CD14-positive monocyte (primary cell): Measurements from ENCODE around the gene CYB5A. TPM values are rescaled to one million over a fixed set of nuclear protein-coding genes. Genes with fewer than 3 reads are reported as not detected.

Experiments used
- DNase-seq, 3 donors: peaks; one replicate each; pipeline ENCODE4 v3.0.0-alpha.2; 2011 to 2022
- H2AFZ ChIP-seq: 2 replicates; pipeline ENCODE4 v1.6.0; 2012; ENCODE audit warnings: mild to moderate bottlenecking, low read depth, low read length, inconsistent platforms; ENCODE audit not compliant: insufficient read depth, poor library complexity, severe bottlenecking
- H3K27ac ChIP-seq, 2 donors: 1 replicate in 1 of 2; 2 replicates in 1 of 2; pipeline ENCODE4 v1.5.1; 2012 to 2013; ENCODE audit warnings: low read length in 2 of 2, control low read depth in 1 of 2, inconsistent platforms in 1 of 2, low read depth in 1 of 2, mild to moderate bottlenecking in 1 of 2
- H3K27me3 ChIP-seq, 2 donors: one replicate each; pipeline versions ENCODE4 v1.6.0 to v1.6.1; 2011 to 2013; ENCODE audit warnings: low read length in 2 of 2; ENCODE audit not compliant: control insufficient read depth in 2 of 2, insufficient read depth in 2 of 2
- H3K36me3 ChIP-seq, 2 donors: replicated peaks in 1 of 2; 1 replicate in 1 of 2; 2 replicates in 1 of 2; pipeline versions ENCODE4 v1.5.1 to v1.6.1; 2012 to 2013; ENCODE audit warnings: low read length in 2 of 2, control low read depth in 1 of 2, inconsistent platforms in 1 of 2, mild to moderate bottlenecking in 1 of 2; ENCODE audit not compliant: insufficient read depth in 2 of 2, control insufficient read depth in 1 of 2
- H3K4me1 ChIP-seq, 2 donors: 1 replicate in 1 of 2; 2 replicates in 1 of 2; pipeline versions ENCODE4 v1.5.1 to v1.6.1; 2012 to 2013; ENCODE audit warnings: low read length in 2 of 2, control low read depth in 1 of 2, inconsistent platforms in 1 of 2, mild to moderate bottlenecking in 1 of 2, moderate library complexity in 1 of 2; ENCODE audit not compliant: insufficient read depth in 2 of 2, control insufficient read depth in 1 of 2
- H3K4me2 ChIP-seq: replicated peaks from 2 replicates; pipeline ENCODE3; 2012; ENCODE audit warnings: low read length, moderate library complexity, mild to moderate bottlenecking; ENCODE audit not compliant: poor library complexity, severe bottlenecking; ENCODE audit errors: extremely low read depth
- H3K4me3 ChIP-seq, 3 experiments: fragments of 200-600 bp in 1 of 3; sonication (generic) in 1 of 3; replicated peaks in 1 of 3; 1 replicate in 2 of 3; 2 replicates in 1 of 3; pipeline ENCODE4 v1.5.1; 2011 to 2013; ENCODE audit warnings: low read length in 3 of 3, mild to moderate bottlenecking in 3 of 3, control low read depth in 2 of 3, low read depth in 2 of 3, inconsistent platforms in 1 of 3, moderate library complexity in 1 of 3
- H3K79me2 ChIP-seq: 2 replicates; pipeline ENCODE4 v1.6.0; 2012; ENCODE audit warnings: mild to moderate bottlenecking, control low read depth, inconsistent platforms, low read length, moderate library complexity; ENCODE audit not compliant: insufficient read depth
- H3K9ac ChIP-seq: 2 replicates; pipeline ENCODE4 v1.6.0; 2017; ENCODE audit warnings: low read length, mild to moderate bottlenecking; ENCODE audit not compliant: insufficient read depth, poor library complexity, severe bottlenecking
- H3K9me3 ChIP-seq, 2 donors: replicated peaks in 1 of 2; 1 replicate in 1 of 2; 2 replicates in 1 of 2; pipeline versions ENCODE4 v1.5.1 to v1.6.1; 2012 to 2013; ENCODE audit warnings: low read length in 2 of 2, control low read depth in 1 of 2; ENCODE audit not compliant: control insufficient read depth in 1 of 2, insufficient read depth in 1 of 2
- H4K20me1 ChIP-seq: 2 replicates; pipeline ENCODE4 v1.6.0; 2012; ENCODE audit warnings: mild to moderate bottlenecking, low read length, control low read depth, moderate library complexity; ENCODE audit not compliant: insufficient read depth
- H3K27ac Mint-ChIP-seq, 7 donors: one replicate each; pipeline ENCODE4 v1.8.0; 2020; ENCODE audit warnings: mild to moderate bottlenecking in 7 of 7, mixed read lengths in 7 of 7, moderate library complexity in 6 of 7, inconsistent platforms in 2 of 7
- H3K27me3 Mint-ChIP-seq, 3 donors: one replicate each; pipeline ENCODE4 v1.8.0; 2021 to 2022; ENCODE audit warnings: low read depth in 3 of 3, mild to moderate bottlenecking in 3 of 3, mixed read lengths in 3 of 3, moderate library complexity in 3 of 3, inconsistent platforms in 1 of 3
- H3K36me3 Mint-ChIP-seq, 2 donors: one replicate each; pipeline ENCODE4 v1.8.0; 2020; ENCODE audit warnings: mixed read lengths in 2 of 2, inconsistent platforms in 1 of 2, mild to moderate bottlenecking in 1 of 2
- H3K4me1 Mint-ChIP-seq: one replicate; pipeline ENCODE4 v1.8.0; 2020; ENCODE audit warnings: mild to moderate bottlenecking, mixed read lengths
- H3K4me3 Mint-ChIP-seq, 2 donors: one replicate each; pipeline ENCODE4 v1.8.0; 2020; ENCODE audit warnings: mild to moderate bottlenecking in 2 of 2, mixed read lengths in 2 of 2, moderate library complexity in 1 of 2
- H3K9me3 Mint-ChIP-seq, 7 donors: one replicate each; pipeline ENCODE4 v1.8.0; 2020 to 2022; ENCODE audit warnings: mixed read lengths in 7 of 7, mild to moderate bottlenecking in 6 of 7, moderate library complexity in 6 of 7, inconsistent platforms in 2 of 7
- WGBS: methylation state at CpG from one replicate; pipeline ENCODE4 v1.1.5; 2013; ENCODE audit warnings: missing lambda C conversion rate; ENCODE audit not compliant: insufficient coverage; 5-methylcytosine and 5-hydroxymethylcytosine counted together
- intact Hi-C, 2 donors: fragments of 100-400 bp; cut with micrococcal nuclease; formaldehyde crosslinking; loops; one replicate each; pipeline versions ENCODE4 v1.15.0 to v1.15.1; 2023
- polyA plus RNA-seq, 3 donors: library from polyadenylated mRNA; depleted of rRNA in 1 of 3; unstranded in 2 of 3; stranded (reverse) in 1 of 3; fragments of 300-500 nt in 2 of 3; fragments of >200 nt in 1 of 3; fragmentation: Illumina TruSeq in 2 of 3; gene quantifications; 1 replicate in 2 of 3; 2 replicates in 1 of 3; pipeline ENCODE4 v1.2.3, GENCODE V29; 2012 to 2021
- TF ChIP-seq, protein P1 (sequence below): fragments of 200-600 bp; IDR thresholded peaks from one replicate; pipeline ENCODE4 v1.8.0; 2022; ENCODE audit warnings: antibody characterized with exemption, mild to moderate bottlenecking

Gene CYB5A
- polyA plus RNA-seq, 3 donors: 19.0 to 27.6 (median 22.4) TPM

DNA sequence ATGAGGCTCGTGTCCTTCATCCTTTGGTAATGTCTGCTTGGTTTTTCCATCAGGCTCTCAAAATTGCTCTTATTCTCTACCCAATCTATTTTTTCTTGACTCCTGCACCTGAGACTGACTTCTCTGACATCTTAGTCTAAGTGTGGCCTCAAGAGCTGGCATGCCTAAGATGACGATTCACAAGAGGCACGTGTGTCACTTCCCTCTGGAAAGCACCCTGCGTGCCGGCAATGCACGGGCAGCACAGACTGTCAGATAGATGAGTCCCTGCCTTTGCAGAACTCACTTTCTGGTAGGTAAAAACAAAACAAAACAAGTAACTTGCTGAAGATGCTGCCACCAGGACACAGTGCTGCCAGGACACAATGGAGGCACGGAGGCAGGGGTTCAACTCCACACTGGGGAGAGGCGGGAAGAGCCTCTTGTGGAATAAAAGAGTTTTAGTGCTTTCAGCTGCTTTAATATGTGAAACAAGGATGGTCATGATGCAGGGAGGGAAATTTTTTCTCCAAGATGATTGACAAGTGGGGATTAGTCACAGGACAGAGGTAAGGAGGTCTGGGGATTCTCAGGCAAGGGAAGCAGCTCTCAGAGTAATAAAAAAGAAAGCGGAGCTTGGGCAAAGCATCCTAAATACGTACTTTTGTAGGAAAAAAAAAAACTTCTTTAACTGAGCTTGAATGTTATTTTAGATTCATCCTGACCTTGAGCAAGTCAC lies 27.3 kb downstream of the CYB5A start:
- peaks cover 11% of the 10 kb centered on the region for H3K4me1 Mint-ChIP-seq
- peaks cover 0 to 2% (median 0%) of the 10 kb centered on the region in 3 donors for H3K27me3 Mint-ChIP-seq
- H2AFZ ChIP-seq: no peak overlapping the region
- H4K20me1 ChIP-seq: no peaks in the 10 kb centered on the region
- H3K4me3 Mint-ChIP-seq: no peak overlapping the region
- peak in 2 of 3 donors; percentile 47 to 64 for DNase-seq
- H3K27ac ChIP-seq: no peak overlapping the region
- H3K9ac ChIP-seq: no peak overlapping the region
- H3K27ac Mint-ChIP-seq: peak overlapping the region in 5 of 7 donors; percentile 9 to 83 (median 39)
- peaks cover 4 to 7% of the 10 kb centered on the region in 2 donors for H3K36me3 ChIP-seq
- WGBS: 74% methylated on average over 8 of the region's 10 CpGs
- H3K9me3 Mint-ChIP-seq: no peaks in the 10 kb centered on the region
- no peaks in the 10 kb centered on the region for H3K79me2 ChIP-seq
- TF ChIP-seq, protein P1, sequence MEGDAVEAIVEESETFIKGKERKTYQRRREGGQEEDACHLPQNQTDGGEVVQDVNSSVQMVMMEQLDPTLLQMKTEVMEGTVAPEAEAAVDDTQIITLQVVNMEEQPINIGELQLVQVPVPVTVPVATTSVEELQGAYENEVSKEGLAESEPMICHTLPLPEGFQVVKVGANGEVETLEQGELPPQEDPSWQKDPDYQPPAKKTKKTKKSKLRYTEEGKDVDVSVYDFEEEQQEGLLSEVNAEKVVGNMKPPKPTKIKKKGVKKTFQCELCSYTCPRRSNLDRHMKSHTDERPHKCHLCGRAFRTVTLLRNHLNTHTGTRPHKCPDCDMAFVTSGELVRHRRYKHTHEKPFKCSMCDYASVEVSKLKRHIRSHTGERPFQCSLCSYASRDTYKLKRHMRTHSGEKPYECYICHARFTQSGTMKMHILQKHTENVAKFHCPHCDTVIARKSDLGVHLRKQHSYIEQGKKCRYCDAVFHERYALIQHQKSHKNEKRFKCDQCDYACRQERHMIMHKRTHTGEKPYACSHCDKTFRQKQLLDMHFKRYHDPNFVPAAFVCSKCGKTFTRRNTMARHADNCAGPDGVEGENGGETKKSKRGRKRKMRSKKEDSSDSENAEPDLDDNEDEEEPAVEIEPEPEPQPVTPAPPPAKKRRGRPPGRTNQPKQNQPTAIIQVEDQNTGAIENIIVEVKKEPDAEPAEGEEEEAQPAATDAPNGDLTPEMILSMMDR: no peak
- no peaks in the 10 kb centered on the region for H3K4me1 ChIP-seq
- H3K36me3 Mint-ChIP-seq: peaks cover 25 to 35% of the 10 kb centered on the region in 2 donors
- intact Hi-C loops: loop anchor here in 1 of 2 donors (5.0 kb wide), 1 partner anchor 47 kb away; no protein-coding TSS in a partner anchor
- no peaks in the 10 kb centered on the region for H3K9me3 ChIP-seq
- no peak overlapping the region for H3K4me3 ChIP-seq
- H3K4me2 ChIP-seq: no peak overlapping the region
- H3K27me3 ChIP-seq: no peaks in the 10 kb centered on the region

DNA sequence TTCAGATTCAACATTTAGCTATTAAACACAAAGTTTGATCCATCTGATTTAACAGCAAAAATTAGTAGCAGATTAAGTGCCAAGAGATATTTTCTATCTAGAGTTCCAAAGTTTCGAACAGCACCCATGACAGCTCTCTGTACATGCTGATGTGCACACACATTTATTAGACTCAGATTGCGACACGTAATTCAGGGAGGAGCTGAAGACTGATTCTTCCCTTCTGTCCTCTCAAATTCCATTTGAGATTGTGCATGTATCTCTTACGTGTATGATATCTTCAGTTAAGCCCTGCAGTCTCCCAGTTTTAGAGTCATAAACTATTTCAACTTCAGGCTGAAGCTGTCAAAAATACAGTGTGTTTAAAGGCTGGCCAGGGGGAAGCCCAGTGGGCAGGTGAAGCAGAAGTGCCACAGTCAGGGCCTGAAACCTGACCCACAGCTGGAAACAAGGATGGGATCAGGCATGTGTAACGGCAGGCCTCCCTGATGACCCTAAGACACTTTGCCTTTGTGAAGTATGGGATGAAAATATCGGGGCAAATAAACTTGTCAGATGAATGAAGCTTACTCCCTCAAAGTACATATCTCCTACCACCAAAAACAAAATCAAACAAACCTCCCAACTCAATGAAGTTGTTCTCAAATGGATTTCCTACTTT lies 30.6 kb downstream of the CYB5A start:
- Histone ChIP-seq H3K27ac (no peak overlapping the region), H3K9ac (no peak overlapping the region), H3K4me3 (no peak overlapping the region), H3K36me3 (peaks cover 4 to 7% of the 10 kb centered on the region in 2 donors), H3K4me2 (no peak overlapping the region), H3K4me1 (no peaks in the 10 kb centered on the region), H3K9me3 (no peaks in the 10 kb centered on the region), H3K79me2 (no peaks in the 10 kb centered on the region), H4K20me1 (no peaks in the 10 kb centered on the region), H2AFZ (no peak overlapping the region), H3K27me3 (no peaks in the 10 kb centered on the region)
- Mint-ChIP-seq H3K4me1 (peaks cover 8% of the 10 kb centered on the region), H3K4me3 (no peak overlapping the region), H3K27me3 (no peaks in the 10 kb centered on the region), H3K27ac (peak overlapping the region in 3 of 7 donors; percentile 1 to 37 (median 7)), H3K36me3 (peaks cover 28 to 33% of the 10 kb centered on the region in 2 donors), H3K9me3 (no peaks in the 10 kb centered on the region)
- TF ChIP-seq, protein P1: no peak
- no CpG with 5 or more reads among the region's 6 CpGs for WGBS
- no peak for DNase-seq
- intact Hi-C loops: no loop called here
